Stimulated activated effector memory CD8-positive, alpha-beta T cell treated with anti-CD3 and anti-CD28 coated beads, Interleukin-12 subunit alpha, Interleukin-12 subunit beta, amount 100 ng/mL, for 72 hours (primary cell): ENCODE data around the gene SMC1A.
"Not testable (repeated sequence)": the region's sequence is repeated elsewhere in the genome, so short reads cannot be mapped to it uniquely, and the experiment has no call there.

ENCODE experiments used
- ATAC-seq: fragments of 150-1000 bp; cut with Tn5 transposase; 2 replicates; pipeline ENCODE4 v1.10.0; 2021
- DNase-seq, 2 donors: peaks; one replicate each; pipeline ENCODE4 v3.0.0; 2021 to 2022; ENCODE audit warnings: low spot score in 2 of 2
- H3K27ac Mint-ChIP-seq: one replicate; pipeline ENCODE4 v1.8.0; 2022; ENCODE audit warnings: mild to moderate bottlenecking, mixed read lengths
- H3K36me3 Mint-ChIP-seq: one replicate; pipeline ENCODE4 v1.8.0; 2022; ENCODE audit warnings: mild to moderate bottlenecking, mixed read lengths
- H3K4me1 Mint-ChIP-seq: one replicate; pipeline ENCODE4 v1.8.0; 2022; ENCODE audit warnings: mixed read lengths
- H3K4me3 Mint-ChIP-seq: one replicate; pipeline ENCODE4 v1.8.0; 2022; ENCODE audit warnings: mild to moderate bottlenecking, mixed read lengths
- H3K9me3 Mint-ChIP-seq: one replicate; pipeline ENCODE4 v1.8.0; 2022; ENCODE audit warnings: mixed read lengths

The SMC1A gene

DNA sequence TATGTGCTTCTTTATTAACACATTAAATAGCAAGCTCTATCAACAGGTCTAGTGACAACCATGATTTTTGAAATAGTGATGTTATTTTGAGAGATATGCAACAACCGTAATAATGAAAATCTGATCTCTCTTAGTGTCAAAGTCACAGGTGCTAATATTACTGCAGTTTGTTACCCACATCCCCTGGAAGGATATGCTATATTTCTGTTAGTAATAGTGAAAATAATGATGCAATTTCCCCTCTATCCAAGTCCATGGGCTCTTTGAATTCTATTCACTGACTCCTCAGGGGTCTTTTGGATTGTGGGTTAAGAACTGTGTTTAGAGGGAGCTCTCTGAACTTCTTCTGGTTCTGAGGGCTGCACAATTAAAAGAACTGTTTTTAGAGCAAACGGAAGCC, 14.8 kb upstream of the SMC1A start:
- H3K27ac Mint-ChIP-seq, result peak overlapping the region; percentile 48
- peaks cover 46% of the 10 kb centered on the region for H3K4me1 Mint-ChIP-seq
- H3K36me3 Mint-ChIP-seq, result no peaks in the 10 kb centered on the region
- no peak overlapping the region for H3K4me3 Mint-ChIP-seq
- DNase-seq (no peak), ATAC-seq (peak; percentile 39)
- H3K9me3 Mint-ChIP-seq, result no peaks in the 10 kb centered on the region

DNA sequence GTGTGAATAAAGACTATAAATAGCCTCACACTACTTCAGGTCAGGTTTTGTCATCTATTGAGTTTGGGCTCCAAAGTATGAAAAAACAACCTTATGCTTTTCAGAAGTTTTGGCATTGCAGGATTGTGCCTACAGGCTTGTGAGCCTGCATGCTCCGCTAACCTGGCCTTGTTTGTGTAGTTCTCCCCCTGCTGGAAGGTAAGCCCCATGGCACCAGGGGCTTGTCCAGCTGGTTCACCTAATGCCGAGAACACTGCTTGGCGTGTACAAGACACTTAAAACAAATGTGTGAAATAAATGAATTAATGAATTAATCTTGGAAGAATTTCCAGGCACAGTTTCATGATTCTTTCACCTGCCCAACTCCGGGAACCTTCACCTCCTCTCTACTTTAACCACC, 13.5 kb upstream of the SMC1A start:
- DNase-seq, result peak; percentile 32 to 62
- H3K4me3 Mint-ChIP-seq, result no peak overlapping the region

DNA sequence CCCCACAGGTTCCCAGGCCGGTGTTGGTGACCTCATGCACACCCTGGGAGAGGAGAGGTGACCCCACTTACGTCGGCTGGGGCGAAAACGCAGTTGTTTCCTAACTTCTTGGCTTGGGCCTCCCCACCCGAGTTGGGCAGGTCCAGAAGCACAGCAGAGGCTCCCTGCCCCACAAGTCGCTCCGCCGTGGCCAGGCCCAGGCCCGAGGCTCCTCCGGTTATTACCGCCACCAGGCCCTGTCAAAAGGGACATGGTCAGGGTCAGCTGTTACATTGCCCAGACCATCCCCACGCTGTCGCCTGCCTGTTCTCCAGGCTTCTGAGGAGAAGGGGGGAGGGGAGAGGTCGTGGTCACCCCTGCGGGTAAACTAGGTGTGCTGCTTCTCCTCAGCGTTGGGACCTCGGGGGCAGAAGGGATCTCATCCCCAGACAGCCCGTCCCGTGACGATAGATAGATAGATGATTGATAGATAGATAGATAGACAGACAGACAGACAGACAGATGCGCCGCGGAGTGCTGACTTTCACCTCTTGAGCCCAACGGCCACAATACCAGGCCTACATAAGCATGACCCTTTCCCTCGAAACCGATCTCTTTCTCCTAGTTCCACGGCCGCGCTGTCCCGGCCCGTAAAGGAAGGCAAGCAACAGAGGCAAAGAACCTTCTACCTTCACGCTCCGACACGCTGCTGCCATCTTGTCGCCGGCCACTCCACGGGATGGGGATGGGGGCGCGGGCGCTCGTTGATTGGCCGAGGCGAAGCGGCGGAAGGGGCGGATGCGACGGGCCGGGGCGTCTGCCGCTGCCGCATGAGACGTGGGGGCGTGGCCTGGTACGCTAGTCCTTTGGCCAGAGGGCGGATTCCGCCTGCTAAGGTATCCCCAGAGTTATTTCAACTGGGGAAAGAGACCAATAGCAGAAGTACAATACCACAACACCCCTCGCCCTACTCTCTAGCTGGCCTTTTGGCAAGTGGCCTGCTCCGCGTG, 11.5 kb upstream of the SMC1A start, which contains the start of gene HSD17B10:
Gene HSD17B10, minus strand, starts transcription at position 720 of the 989 bp plus-strand sequence. Its CDS starts 25 bp downstream, at position 695.
- Mint-ChIP-seq H3K9me3 (no peaks in the 10 kb centered on the region), H3K27ac (peak within 1 kb of the TSS; percentile 91), H3K4me1 (peaks cover 22% of the 10 kb centered on the region), H3K4me3 (peak within 1 kb of the TSS; percentile 92), H3K36me3 (peaks cover 16% of the 10 kb centered on the region)
- DNase-seq (peak; percentile 63 to 86), ATAC-seq (peak; percentile 95)

More for the DNA sequence above, 13.5 kb upstream of the SMC1A start:
- peak; percentile 70 for ATAC-seq
- H3K36me3 Mint-ChIP-seq, result no peaks in the 10 kb centered on the region
- peaks cover 34% of the 10 kb centered on the region for H3K4me1 Mint-ChIP-seq
- no peak overlapping the region for H3K27ac Mint-ChIP-seq
- H3K9me3 Mint-ChIP-seq, result no peaks in the 10 kb centered on the region

- H3K4me1 Mint-ChIP-seq, result peaks cover 15% of the 10 kb centered on the region
- peak overlapping the region; percentile 54 for H3K27ac Mint-ChIP-seq
- no peak overlapping the region for H3K4me3 Mint-ChIP-seq
- no peaks in the 10 kb centered on the region for H3K9me3 Mint-ChIP-seq
- DNase-seq, result no peak
- peaks cover 24% of the 10 kb centered on the region for H3K36me3 Mint-ChIP-seq
- no peak for ATAC-seq
Observed at GRCh38 chrX:53430231-53430630, 7.8 kb upstream of the SMC1A start.

- DNase-seq (no peak), ATAC-seq (no peak)
- H3K4me3 Mint-ChIP-seq, result no peak overlapping the region
- peaks cover 24% of the 10 kb centered on the region for H3K36me3 Mint-ChIP-seq
- H3K27ac Mint-ChIP-seq, result no peak overlapping the region
- H3K4me1 Mint-ChIP-seq, result peaks cover 12% of the 10 kb centered on the region
- H3K9me3 Mint-ChIP-seq, result no peaks in the 10 kb centered on the region
Observed at GRCh38 chrX:53429755-53430154, 7.3 kb upstream of the SMC1A start.

DNA sequence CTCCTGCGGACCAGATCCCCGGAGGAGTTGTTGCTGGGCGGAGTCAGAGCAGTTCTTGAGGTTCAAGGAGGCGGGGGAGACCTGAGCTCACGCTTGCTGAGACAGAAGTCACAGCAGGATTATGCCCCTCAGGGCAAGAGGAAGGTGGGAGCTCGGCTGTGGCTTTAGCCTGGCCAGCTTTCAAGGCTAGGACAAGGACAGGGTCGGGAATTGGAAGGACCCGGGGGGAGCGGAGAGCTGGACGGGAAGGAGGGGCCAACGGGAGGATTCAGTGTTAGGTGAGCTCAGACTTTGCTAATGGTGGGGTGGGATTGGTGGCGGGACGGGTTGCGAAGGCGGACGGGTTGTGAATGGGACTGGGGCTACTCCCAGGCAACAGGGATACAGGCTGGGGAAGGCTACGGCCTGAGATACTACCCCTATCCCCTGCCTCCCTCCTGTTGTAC, 430 bp upstream of the SMC1A start, which contains the start of gene RIBC1:
Gene RIBC1, plus strand, starts transcription at position 13 of the 446 bp plus-strand sequence. CDS start 3,404 bp downstream, outside the sequence.
- Mint-ChIP-seq H3K36me3 (peaks cover 46% of the 10 kb centered on the region), H3K4me3 (peak within 1 kb of the TSS; percentile 88), H3K9me3 (no peaks in the 10 kb centered on the region), H3K27ac (peak within 1 kb of the TSS; percentile 94), H3K4me1 (peaks cover 7% of the 10 kb centered on the region)
- no peak for DNase-seq
- ATAC-seq, result no peak

- Mint-ChIP-seq H3K4me1 (peaks cover 7% of the 10 kb centered on the region), H3K9me3 (no peaks in the 10 kb centered on the region), H3K36me3 (peaks cover 54% of the 10 kb centered on the region), H3K4me3 (peak overlapping the region; percentile 88), H3K27ac (peak overlapping the region; percentile 94)
- ATAC-seq (peak; percentile 41), DNase-seq (no peak)
Observed at GRCh38 chrX:53421772-53422085, 725 bp downstream of the SMC1A start.

DNA sequence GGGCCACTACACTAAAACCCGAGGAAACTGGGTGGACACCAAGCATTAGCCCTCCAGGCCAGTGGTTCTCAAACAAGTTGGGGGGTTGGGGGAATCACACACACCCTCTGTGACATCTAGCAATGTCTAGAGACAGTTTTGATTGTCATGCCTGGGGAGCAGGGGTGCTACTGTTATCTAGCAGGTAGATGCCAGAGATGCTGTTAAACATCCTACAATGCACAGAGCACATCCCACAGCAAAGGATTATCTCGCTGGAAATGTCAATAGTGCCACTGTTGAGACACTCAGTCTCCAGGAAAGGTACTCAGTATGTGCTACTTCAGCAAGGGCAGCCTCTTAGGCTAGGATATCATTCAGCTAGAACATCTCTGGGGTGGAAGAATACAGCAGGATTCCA, 1.3 kb downstream of the SMC1A start:
- Mint-ChIP-seq H3K4me1 (peaks cover 7% of the 10 kb centered on the region), H3K9me3 (no peaks in the 10 kb centered on the region), H3K36me3 (peaks cover 59% of the 10 kb centered on the region), H3K27ac (peak overlapping the region; percentile 94), H3K4me3 (peak overlapping the region; percentile 88)
- ATAC-seq (no peak), DNase-seq (no peak)

DNA sequence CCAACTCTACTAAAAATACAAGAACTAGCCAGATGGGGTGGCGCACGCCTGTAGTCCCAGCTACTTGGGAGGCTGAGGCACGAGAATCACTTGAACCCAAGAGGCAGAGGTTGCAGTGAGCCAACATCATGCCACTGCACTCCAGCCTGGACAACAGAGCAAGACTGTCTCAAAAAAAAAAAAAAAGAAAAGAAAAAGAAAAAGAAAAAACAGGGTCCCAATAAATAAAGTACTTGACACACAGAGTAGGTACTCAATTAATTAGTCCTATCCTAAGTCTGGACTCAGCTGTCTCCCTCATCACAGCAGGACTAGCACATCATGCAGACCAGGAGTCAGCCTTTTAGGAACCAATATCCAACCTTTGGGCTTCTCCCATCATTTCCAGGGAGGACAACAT, 2.1 kb downstream of the SMC1A start:
- not testable (repeated sequence) for H3K4me1 Mint-ChIP-seq, DNase-seq, ATAC-seq, H3K9me3 Mint-ChIP-seq
- Mint-ChIP-seq H3K4me3 (peak overlapping the region; percentile 88), H3K36me3 (peaks cover 67% of the 10 kb centered on the region), H3K27ac (peak overlapping the region; percentile 94)

- DNase-seq (no peak), ATAC-seq (no peak)
- H3K27ac Mint-ChIP-seq, result no peak overlapping the region
- H3K4me1 Mint-ChIP-seq, result no peaks in the 10 kb centered on the region
- no peak overlapping the region for H3K4me3 Mint-ChIP-seq
- no peaks in the 10 kb centered on the region for H3K9me3 Mint-ChIP-seq
- H3K36me3 Mint-ChIP-seq, result peaks cover 99% of the 10 kb centered on the region
Observed at GRCh38 chrX:53412446-53412845, 10.0 kb downstream of the SMC1A start.

GRCh38 chrX:53403535-53403934, 18.9 kb downstream of the SMC1A start:
- H3K27ac Mint-ChIP-seq, result peak overlapping the region; percentile 35
- DNase-seq, result no peak
- H3K4me1 Mint-ChIP-seq, result no peaks in the 10 kb centered on the region
- no peaks in the 10 kb centered on the region for H3K9me3 Mint-ChIP-seq
- no peak for ATAC-seq
- H3K4me3 Mint-ChIP-seq, result no peak overlapping the region
- H3K36me3 Mint-ChIP-seq, result peaks cover 94% of the 10 kb centered on the region

- no peak for DNase-seq
- no peak overlapping the region for H3K27ac Mint-ChIP-seq
- no peaks in the 10 kb centered on the region for H3K4me1 Mint-ChIP-seq
- H3K4me3 Mint-ChIP-seq, result no peak overlapping the region
- H3K9me3 Mint-ChIP-seq, result no peaks in the 10 kb centered on the region
- H3K36me3 Mint-ChIP-seq, result peaks cover 96% of the 10 kb centered on the region
- peak; percentile 57 for ATAC-seq
Observed at GRCh38 chrX:53398216-53398615, 24.2 kb downstream of the SMC1A start.

- ATAC-seq (no peak), DNase-seq (no peak)
- H3K4me1 Mint-ChIP-seq, result no peaks in the 10 kb centered on the region
- peaks cover 96% of the 10 kb centered on the region for H3K36me3 Mint-ChIP-seq
- no peaks in the 10 kb centered on the region for H3K9me3 Mint-ChIP-seq
- H3K4me3 Mint-ChIP-seq, result no peak overlapping the region
- H3K27ac Mint-ChIP-seq, result peak overlapping the region; percentile 50
Observed at GRCh38 chrX:53395605-53396298, 26.7 kb downstream of the SMC1A start.

GRCh38 chrX:53383376-53384076, 38.9 kb downstream of the SMC1A start:
- Mint-ChIP-seq H3K4me3 (no peak overlapping the region), H3K27ac (no peak overlapping the region), H3K4me1 (no peaks in the 10 kb centered on the region), H3K9me3 (no peaks in the 10 kb centered on the region), H3K36me3 (peaks cover 94% of the 10 kb centered on the region)
- DNase-seq (no peak), ATAC-seq (no peak)

DNA sequence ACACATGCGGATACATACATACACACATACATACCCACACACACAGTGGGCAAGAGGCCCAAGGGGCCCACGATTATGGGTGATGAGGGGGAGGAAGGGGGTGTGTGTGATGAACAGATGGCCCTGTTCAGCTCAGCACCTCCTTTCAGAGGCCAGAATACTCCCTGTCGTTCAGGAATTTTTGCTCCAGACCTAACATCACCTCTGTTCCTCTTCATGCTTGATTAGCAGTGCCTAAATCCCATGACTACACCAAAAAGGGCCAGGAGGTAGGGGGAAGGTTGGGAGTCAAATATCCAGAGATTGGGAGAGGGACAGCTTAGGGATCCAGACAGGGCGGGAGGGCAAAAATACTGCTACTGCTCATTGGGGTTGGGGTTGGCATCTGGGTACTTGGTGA, 42.7 kb downstream of the SMC1A start:
- Mint-ChIP-seq H3K4me3 (no peak overlapping the region), H3K4me1 (no peaks in the 10 kb centered on the region), H3K36me3 (peaks cover 63% of the 10 kb centered on the region), H3K27ac (no peak overlapping the region), H3K9me3 (no peaks in the 10 kb centered on the region)
- no peak for ATAC-seq
- no peak for DNase-seq
